H1 (cell line): Measurements from ENCODE around the gene ADPRHL1. TPM values are rescaled to one million over a fixed set of nuclear protein-coding genes. Genes with fewer than 3 reads are reported as not detected.

ENCODE experiments used
- CTCF ChIA-PET: fragments of 300-600 bp; sonication (Branson Sonifier 250); formaldehyde crosslinking; loops from one replicate; lab custom pipeline; 2021; ENCODE audit not compliant: partially characterized antibody; lab: Charles Lee
- POLR2A ChIA-PET: fragments of 300-600 bp; sonication (Branson Sonifier 250); formaldehyde crosslinking; loops from one replicate; lab custom pipeline; 2021; ENCODE audit warnings: inconsistent platforms; ENCODE audit not compliant: partially characterized antibody; lab: Charles Lee
- DNase-seq, 2 experiments: peaks; one replicate each; pipeline versions ENCODE4 v3.0.0 to v3.0.0-alpha.2; 2010 to 2022; ENCODE audit warnings: low spot score in 2 of 2, low read depth in 1 of 2, mixed read lengths in 1 of 2
- FAIRE-seq: peaks from 2 replicates; lab custom pipeline; 2011; peaks lifted over from hg19 to GRCh38; lab: Jason Lieb, UNC
- H2AFZ ChIP-seq: 2 replicates; pipeline ENCODE4 v1.8.1; 2012; ENCODE audit warnings: low read length, inconsistent platforms
- H2AK5ac ChIP-seq: 2 replicates; pipeline ENCODE4 v1.6.1; 2013; ENCODE audit warnings: low read depth, low read length
- H2BK120ac ChIP-seq: replicated peaks from 2 replicates; pipeline ENCODE3; 2013; ENCODE audit warnings: low read depth, low read length, inconsistent platforms
- H2BK12ac ChIP-seq: 2 replicates; pipeline ENCODE4 v1.6.1; 2013; ENCODE audit warnings: low read depth, low read length
- H2BK15ac ChIP-seq: 2 replicates; pipeline ENCODE4 v1.6.1; 2013; ENCODE audit warnings: low read length
- H2BK20ac ChIP-seq: 2 replicates; pipeline ENCODE4 v1.6.1; 2013; ENCODE audit warnings: low read length
- H2BK5ac ChIP-seq: 2 replicates; pipeline ENCODE4 v1.6.1; 2013; ENCODE audit warnings: low read depth, low read length
- H3K14ac ChIP-seq: 2 replicates; pipeline ENCODE4 v1.6.1; 2013; ENCODE audit warnings: inconsistent platforms; ENCODE audit not compliant: insufficient read length
- H3K18ac ChIP-seq: 2 replicates; pipeline ENCODE4 v1.6.1; 2013; ENCODE audit warnings: low read length; ENCODE audit errors: extremely low read depth
- H3K23ac ChIP-seq: 2 replicates; pipeline ENCODE4 v1.6.1; 2013; ENCODE audit warnings: inconsistent platforms; ENCODE audit not compliant: insufficient read length
- H3K23me2 ChIP-seq: 2 replicates; pipeline ENCODE4 v1.6.1; 2013; ENCODE audit warnings: low read depth, low read length
- H3K27ac ChIP-seq: 2 replicates; pipeline ENCODE4 v1.6.1; 2011; ENCODE audit warnings: low read depth, low read length, inconsistent platforms
- H3K27me3 ChIP-seq, 4 experiments: replicated peaks in 1 of 4; 1 replicate in 1 of 4; 2 replicates in 3 of 4; pipeline versions ENCODE4 v1.6.1 to v1.8.1; 2011 to 2013; ENCODE audit warnings: low read length in 3 of 4, mild to moderate bottlenecking in 3 of 4, inconsistent platforms in 2 of 4, mixed read lengths in 2 of 4, moderate library complexity in 1 of 4; ENCODE audit not compliant: control insufficient read depth in 3 of 4, insufficient read depth in 3 of 4; ENCODE audit errors: extremely low read depth in 1 of 4
- H3K36me3 ChIP-seq, 4 experiments: 2 replicates each; pipeline versions ENCODE4 v1.6.1 to v1.8.1; 2011 to 2013; ENCODE audit warnings: mild to moderate bottlenecking in 4 of 4, low read length in 3 of 4, moderate library complexity in 2 of 4, control low read depth in 1 of 4, inconsistent platforms in 1 of 4; ENCODE audit not compliant: insufficient read depth in 4 of 4, control insufficient read depth in 2 of 4
- H3K4ac ChIP-seq: replicated peaks from 2 replicates; pipeline ENCODE3; 2013; ENCODE audit warnings: low read length, low read depth, mixed read lengths, inconsistent platforms; ENCODE audit not compliant: insufficient read length
- H3K4me1 ChIP-seq, 4 experiments: replicated peaks in 1 of 4; 1 replicate in 1 of 4; 2 replicates in 3 of 4; pipeline versions ENCODE4 v1.6.1 to v1.8.1; 2011 to 2013; ENCODE audit warnings: low read length in 3 of 4, inconsistent platforms in 2 of 4, mixed read lengths in 1 of 4; ENCODE audit not compliant: insufficient read depth in 4 of 4, control insufficient read depth in 3 of 4
- H3K4me2 ChIP-seq, 2 experiments: 2 replicates each; pipeline versions ENCODE4 v1.6.1 to v1.8.1; 2011 to 2013; ENCODE audit warnings: low read depth in 2 of 2, low read length in 2 of 2, control low read depth in 1 of 2, inconsistent platforms in 1 of 2, mild to moderate bottlenecking in 1 of 2; ENCODE audit not compliant: insufficient read depth in 1 of 2
- H3K4me3 ChIP-seq, 4 experiments: fragments of 200-600, 300-600 bp in 1 of 4; sonication (generic), shearing (Covaris generic), sonication (Bioruptor Twin) in 1 of 4; 2 replicates each; pipeline versions ENCODE4 v1.5.1 to v1.8.1; 2011 to 2016; ENCODE audit warnings: low read length in 4 of 4, low read depth in 3 of 4, control low read depth in 2 of 4, inconsistent platforms in 2 of 4, mild to moderate bottlenecking in 2 of 4, mixed read lengths in 1 of 4, moderate library complexity in 1 of 4; ENCODE audit not compliant: insufficient read depth in 2 of 4; ENCODE audit errors: extremely low read depth in 1 of 4
- H3K56ac ChIP-seq: replicated peaks from 2 replicates; pipeline ENCODE3; 2013; ENCODE audit warnings: low read depth, mild to moderate bottlenecking, mixed read lengths, low read length, inconsistent platforms; ENCODE audit not compliant: insufficient read length
- H3K79me1 ChIP-seq: 2 replicates; pipeline ENCODE4 v1.6.1; 2013; ENCODE audit warnings: low read depth, low read length, control low read depth
- H3K79me2 ChIP-seq, 2 experiments: 2 replicates each; pipeline versions ENCODE4 v1.6.1 to v1.8.1; 2012 to 2013; ENCODE audit warnings: low read length in 2 of 2, mild to moderate bottlenecking in 2 of 2, inconsistent platforms in 1 of 2; ENCODE audit not compliant: insufficient read depth in 2 of 2, control insufficient read depth in 1 of 2
- H3K9ac ChIP-seq, 4 experiments: replicated peaks in 1 of 4; 1 replicate in 1 of 4; 2 replicates in 3 of 4; pipeline versions ENCODE4 v1.6.1 to v1.8.1; 2011 to 2013; ENCODE audit warnings: low read depth in 3 of 4, low read length in 3 of 4, control low read depth in 2 of 4, mild to moderate bottlenecking in 2 of 4, moderate library complexity in 2 of 4, inconsistent platforms in 1 of 4; ENCODE audit errors: extremely low read depth in 1 of 4
- H3K9me3 ChIP-seq, 2 experiments: 2 replicates each; pipeline versions ENCODE4 v1.6.1 to v1.8.1; 2012 to 2013; ENCODE audit warnings: mild to moderate bottlenecking in 2 of 2, moderate library complexity in 2 of 2, control low read depth in 1 of 2, inconsistent platforms in 1 of 2, low read depth in 1 of 2, low read length in 1 of 2, mixed read lengths in 1 of 2; ENCODE audit not compliant: insufficient read depth in 2 of 2
- H4K20me1 ChIP-seq, 2 experiments: replicated peaks in 1 of 2; 2 replicates each; pipeline versions ENCODE3 to v1.8.1; 2011 to 2013; ENCODE audit warnings: inconsistent platforms in 2 of 2, low read length in 2 of 2, mild to moderate bottlenecking in 1 of 2; ENCODE audit not compliant: insufficient read depth in 2 of 2, control insufficient read depth in 1 of 2
- H4K5ac ChIP-seq: 2 replicates; pipeline ENCODE4 v1.6.1; 2013; ENCODE audit warnings: low read length, low read depth, mixed read lengths, inconsistent platforms; ENCODE audit not compliant: insufficient read length
- H4K8ac ChIP-seq: 2 replicates; pipeline ENCODE4 v1.8.0; 2013; ENCODE audit warnings: mild to moderate bottlenecking, moderate library complexity, low read length, inconsistent platforms; ENCODE audit not compliant: insufficient read depth; ENCODE audit errors: extremely low read depth
- H4K91ac ChIP-seq: replicated peaks from 2 replicates; pipeline ENCODE3; 2013; ENCODE audit warnings: low read length, mixed read lengths, inconsistent platforms; ENCODE audit not compliant: insufficient read length
- ASH2L ChIP-seq: fragments of 200-600, 300-600 bp; sonication (generic); IDR thresholded peaks from one replicate; pipeline ENCODE4 v1.7.1; 2017; ENCODE audit warnings: low read length
- CBX5 ChIP-seq: fragments of 300-800, 300-1000 bp; sonication (generic); IDR thresholded peaks from 2 replicates; pipeline ENCODE4 v1.7.1; 2016; ENCODE audit warnings: antibody characterized with exemption, low read length, low read depth
- CEBPB ChIP-seq: IDR thresholded peaks from 2 replicates; pipeline ENCODE4 v1.6.1; 2012; ENCODE audit warnings: low read depth, low read length
- HDAC2 ChIP-seq, 2 experiments: fragments of 300-600 bp in 1 of 2; sonication (generic) in 1 of 2; IDR thresholded peaks; 2 replicates each; pipeline ENCODE4 v1.6.1; 2011 to 2012; ENCODE audit warnings: low read depth in 2 of 2, low read length in 2 of 2, mild to moderate bottlenecking in 2 of 2, moderate library complexity in 2 of 2, borderline replicate concordance in 1 of 2, inconsistent platforms in 1 of 2
- JUND ChIP-seq: IDR thresholded peaks from 2 replicates; pipeline ENCODE4 v1.6.1; 2011; ENCODE audit warnings: mild to moderate bottlenecking, improper control_type of control experiment, low read length
- POU5F1 ChIP-seq: IDR thresholded peaks from 2 replicates; pipeline ENCODE4 v1.6.1; 2011; ENCODE audit warnings: low read depth, mild to moderate bottlenecking, low read length, moderate library complexity
- SIN3A ChIP-seq, 2 experiments: IDR thresholded peaks in 1 of 2; conservative IDR thresholded peaks in 1 of 2; 2 replicates each; pipeline ENCODE4 v1.6.1; 2011 to 2012; ENCODE audit warnings: low read length in 2 of 2, improper control_type of control experiment in 1 of 2, low read depth in 1 of 2, mild to moderate bottlenecking in 1 of 2
- TAF1 ChIP-seq: IDR thresholded peaks from 2 replicates; pipeline ENCODE4 v1.6.1; 2011; ENCODE audit warnings: mild to moderate bottlenecking, low read depth, low read length
- TCF12 ChIP-seq: IDR thresholded peaks from 2 replicates; pipeline ENCODE4 v1.6.1; 2011; ENCODE audit warnings: low read depth, mild to moderate bottlenecking, low read length
- WGBS, 2 experiments: shearing (Covaris generic) in 1 of 2; methylation state at CpG; one replicate each; pipeline versions ENCODE4 v1.1.6 to v1.1.7; 2013 to 2015; ENCODE audit warnings: low lambda C conversion rate in 2 of 2, mixed read lengths in 2 of 2, inconsistent platforms in 1 of 2, low coverage in 1 of 2, missing lambda C conversion rate in 1 of 2; ENCODE audit not compliant: insufficient replicate concordance in 2 of 2, insufficient coverage in 1 of 2, insufficient read length in 1 of 2; ENCODE audit errors: extremely low coverage in 1 of 2, missing lambda C conversion rate in 1 of 2; 5-methylcytosine and 5-hydroxymethylcytosine counted together
- polyA plus RNA-seq, 7 experiments: library from polyadenylated mRNA; depleted of rRNA in 3 of 7; stranded (reverse) in 5 of 7; unstranded in 2 of 7; fragments of >200 nt in 5 of 7; fragments of 200-250 nt in 2 of 7; gene quantifications; 1 replicate in 5 of 7; 2 replicates in 1 of 7; 4 replicates in 1 of 7; pipeline versions ENCODE4 v1.2.1 to v1.2.3, GENCODE V29; 2011 to 2013; ENCODE audit warnings: missing spikeins in 2 of 7, mixed read lengths in 2 of 7
- total RNA-seq: library from RNA; stranded (reverse); fragmentation: NEBNext Ultra II Directional; extraction: Animal tissue kit (Norgen Biotek cat#: 25700); gene quantifications from 2 replicates; pipeline ENCODE4 v1.2.1, GENCODE V29; 2021

ADPRHL1 gene
- total and polyA plus RNA-seq, 2 of the 8 experiments (the other 6 are each of a cell fraction or from before 2014, with no cell fraction given) = 0.74 to 1.7 TPM

GRCh38 chr13:113466383-113466782 lies 13.1 kb upstream of the ADPRHL1 start:
- POLR2A ChIA-PET = interaction anchor here (1.0 to 1.1 kb wide), 3 partner anchors 17 to 258 kb away, joined by 3 to 4 read pairs (median 3); partner anchors contain the start of gene PCID2
- Histone ChIP-seq H2AK5ac (no peak overlapping the region), H3K18ac (no peak overlapping the region), H3K27ac (no peak overlapping the region), H3K14ac (no peak overlapping the region), H3K4me3 (no peak overlapping the region), H2BK12ac (no peak overlapping the region), H4K20me1 (peaks cover 4 to 11% of the 10 kb centered on the region in 2 experiments), H2AFZ (no peak overlapping the region), H4K8ac (no peak overlapping the region), H3K36me3 (peaks cover 4 to 48% (median 7%) of the 10 kb centered on the region in 4 experiments; a peak in 5 of 8 replicates), H3K23me2 (no peaks in the 10 kb centered on the region), H2BK20ac (no peak overlapping the region), H2BK120ac (no peak overlapping the region), H3K79me1 (peaks cover 3% of the 10 kb centered on the region), H3K9ac (no peak overlapping the region), H3K4ac (no peak overlapping the region), H4K5ac (no peak overlapping the region), H3K27me3 (no peaks in the 10 kb centered on the region), H3K4me2 (no peak overlapping the region), H3K9me3 (no peaks in the 10 kb centered on the region), H2BK15ac (no peak overlapping the region), H3K23ac (no peak overlapping the region), H4K91ac (no peak overlapping the region), H3K56ac (no peak overlapping the region), H2BK5ac (no peak overlapping the region), H3K4me1 (peaks cover 0 to 15% (median 5%) of the 10 kb centered on the region in 4 experiments; a peak in 6 of 7 replicates), H3K79me2 (peaks cover 0 to 23% of the 10 kb centered on the region in 2 experiments; a peak in 2 of 4 replicates)
- CTCF ChIA-PET = interaction anchor here (0.7 to 3.0 kb wide), 5 partner anchors 9 to 678 kb away, joined by 3 to 18 read pairs (median 8); no protein-coding TSS in a partner anchor
- WGBS, 2 experiments = 92% methylated on average over 3 of the region's 3 CpGs; no CpG with 5 or more reads in 1 of the 2 experiments
- no peak for TF ChIP-seq CEBPB
- no peak for TF ChIP-seq POU5F1
- TF ChIP-seq HDAC2 (IDR thresholded peaks at IDR 0.05; ENCODE audit: borderline replicate concordance in 1 of 2, low read depth in 2 of 2, low read length in 2 of 2) = no peak
- TF ChIP-seq TCF12 = no peak
- TF ChIP-seq CBX5 = no peak
- TF ChIP-seq TAF1 = no peak
- no peak for TF ChIP-seq JUND
- no peak for TF ChIP-seq ASH2L
- TF ChIP-seq SIN3A (conservative IDR thresholded peaks at IDR 0.05 in 1 of 2, IDR thresholded peaks at IDR 0.05 in 1 of 2; ENCODE audit: low read depth in 1 of 2, low read length in 2 of 2) = no peak
- no peak for DNase-seq
- no peak for FAIRE-seq
